Small intestine (tissue), 7 donors: Measurements from ENCODE around the gene MEGF8. TPM values are rescaled to one million over a fixed set of nuclear protein-coding genes. Genes with fewer than 3 reads are reported as not detected.

ENCODE experiments used
- DNase-seq, 2 donors: peaks; one replicate each; pipeline versions ENCODE4 v3.0.0 to v3.0.0-alpha.2; 2013
- FAIRE-seq: peaks from 2 replicates; lab custom pipeline; 2012; peaks lifted over from hg19 to GRCh38; lab: Jason Lieb, UNC
- H3K27ac ChIP-seq, 3 donors: one replicate each; pipeline ENCODE4 v1.5.1; 2013; ENCODE audit warnings: low read length in 2 of 3, mild to moderate bottlenecking in 2 of 3, control low read depth in 1 of 3, inconsistent platforms in 1 of 3, low read depth in 1 of 3, moderate library complexity in 1 of 3
- H3K27me3 ChIP-seq, 3 donors: one replicate each; pipeline ENCODE4 v1.6.1; 2013; ENCODE audit warnings: low read length in 3 of 3, inconsistent platforms in 1 of 3; ENCODE audit not compliant: control insufficient read depth in 3 of 3, insufficient read depth in 3 of 3
- H3K36me3 ChIP-seq, 3 donors: one replicate each; pipeline ENCODE4 v1.6.1; 2013; ENCODE audit warnings: low read length in 3 of 3, inconsistent platforms in 1 of 3, low read depth in 1 of 3, mild to moderate bottlenecking in 1 of 3, moderate library complexity in 1 of 3; ENCODE audit not compliant: control insufficient read depth in 3 of 3, insufficient read depth in 2 of 3
- H3K4me1 ChIP-seq, 3 donors: one replicate each; pipeline ENCODE4 v1.6.1; 2013; ENCODE audit warnings: low read length in 2 of 3, inconsistent platforms in 1 of 3, low read depth in 1 of 3, mild to moderate bottlenecking in 1 of 3, moderate library complexity in 1 of 3; ENCODE audit not compliant: control insufficient read depth in 3 of 3, insufficient read depth in 2 of 3
- H3K4me3 ChIP-seq, 3 donors: one replicate each; pipeline ENCODE4 v1.5.1; 2013; ENCODE audit warnings: low read length in 3 of 3, control low read depth in 1 of 3, inconsistent platforms in 1 of 3, low read depth in 1 of 3, mild to moderate bottlenecking in 1 of 3, moderate library complexity in 1 of 3
- H3K9me3 ChIP-seq, 2 donors: one replicate each; pipeline ENCODE4 v1.6.1; 2013; ENCODE audit warnings: low read depth in 1 of 2, low read length in 1 of 2; ENCODE audit not compliant: control insufficient read depth in 2 of 2, insufficient read depth in 1 of 2
- WGBS, 3 donors: extraction: QIAGEN DNeasy Blood & Tissue Kit; methylation state at CpG; one replicate each; pipeline ENCODE4 v1.1.7; 2013; 5-methylcytosine and 5-hydroxymethylcytosine counted together
- polyA plus RNA-seq, 4 donors: library from polyadenylated mRNA; stranded (reverse) in 3 of 4; unstranded in 1 of 4; fragments of 200-250 nt in 3 of 4; fragments of 120-200 nt in 1 of 4; gene quantifications; one replicate each; pipeline versions ENCODE4 v1.2.1 to v1.2.3, GENCODE V29; 2013
- donor health status: healthy with polysubstance abuse.
- donor health status: control.
- donor health status: control.
- donor health status: Bipolar disorder and iron deficiency.
- donor health status: healthy.

MEGF8 gene
- polyA plus RNA-seq, 4 donors = 2.4 to 26.7 (median 6.9) TPM

GRCh38 chr19:42396381-42397262, 71.2 kb downstream of the MEGF8 start:
- peaks cover 0 to 11% (median 0%) of the 10 kb centered on the region in 3 donors for H3K27me3 ChIP-seq
- FAIRE-seq (peak; percentile 30), DNase-seq (peak; percentile 98 to 99)
- peak overlapping the region; percentile 44 to 80 (median 71) for H3K27ac ChIP-seq
- peaks cover 5 to 16% (median 6%) of the 10 kb centered on the region in 3 donors for H3K4me1 ChIP-seq
- no peaks in the 10 kb centered on the region for H3K9me3 ChIP-seq
- H3K4me3 ChIP-seq = peak overlapping the region; percentile 5 to 57 (median 48)
- 1 to 3% (median 2%) methylated on average over 42 of the region's 42 CpGs for WGBS, 3 donors
- peaks cover 0 to 5% (median 0%) of the 10 kb centered on the region in 3 donors for H3K36me3 ChIP-seq

GRCh38 chr19:42397263-42398166, 72.1 kb downstream of the MEGF8 start:
- Histone ChIP-seq H3K27me3 (peaks cover 0 to 9% (median 0%) of the 10 kb centered on the region in 3 donors), H3K36me3 (peaks cover 0 to 7% (median 0%) of the 10 kb centered on the region in 3 donors), H3K4me1 (peaks cover 5 to 16% (median 6%) of the 10 kb centered on the region in 3 donors), H3K4me3 (peak overlapping the region; percentile 5 to 57 (median 48)), H3K27ac (peak overlapping the region; percentile 15 to 80 (median 27)), H3K9me3 (no peaks in the 10 kb centered on the region)
- FAIRE-seq (no peak), DNase-seq (no peak)
- WGBS, 3 donors = 23 to 24% (median 23%) methylated on average over 25 of the region's 25 CpGs

- Histone ChIP-seq H3K36me3 (peaks cover 0 to 21% (median 0%) of the 10 kb centered on the region in 3 donors), H3K27ac (no peak overlapping the region), H3K4me3 (no peak overlapping the region), H3K9me3 (no peaks in the 10 kb centered on the region), H3K27me3 (peaks cover 0 to 10% (median 0%) of the 10 kb centered on the region in 3 donors), H3K4me1 (peaks cover 5 to 16% (median 6%) of the 10 kb centered on the region in 3 donors)
- DNase-seq = no peak
- no peak for FAIRE-seq
- WGBS, 3 donors = 79 to 88% (median 87%) methylated on average over 1 of the region's 1 CpG
These were observed 75.0 kb downstream of the MEGF8 start for GRCh38 chr19:42400404-42400803.

- Histone ChIP-seq H3K9me3 (no peaks in the 10 kb centered on the region), H3K36me3 (peaks cover 0 to 33% (median 0%) of the 10 kb centered on the region in 3 donors), H3K27me3 (peaks cover 0 to 10% (median 0%) of the 10 kb centered on the region in 3 donors), H3K4me3 (peak overlapping the region in 2 of 3 donors; percentile 46 to 51), H3K4me1 (peaks cover 5 to 9% (median 6%) of the 10 kb centered on the region in 3 donors), H3K27ac (peak overlapping the region in 1 of 3 donors; percentile 55)
- DNase-seq = peak; percentile 50 to 83
- WGBS, 3 donors = 1 to 2% (median 1%) methylated on average over 72 to 80 of the region's 80 CpGs
- FAIRE-seq = no peak
These were observed 76.2 kb downstream of the MEGF8 start for GRCh38 chr19:42401365-42402303.

GRCh38 chr19:42402376-42403116, 77.1 kb downstream of the MEGF8 start:
- Histone ChIP-seq H3K9me3 (no peaks in the 10 kb centered on the region), H3K4me1 (peaks cover 4 to 6% (median 4%) of the 10 kb centered on the region in 3 donors), H3K36me3 (peaks cover 0 to 43% (median 0%) of the 10 kb centered on the region in 3 donors), H3K27ac (no peak overlapping the region), H3K27me3 (peaks cover 0 to 10% (median 0%) of the 10 kb centered on the region in 3 donors), H3K4me3 (peak overlapping the region in 1 of 3 donors; percentile 46)
- WGBS, 3 donors = 69 to 77% (median 73%) methylated on average over 34 of the region's 34 CpGs
- DNase-seq (no peak), FAIRE-seq (no peak)

GRCh38 chr19:42403586-42403985, 78.2 kb downstream of the MEGF8 start:
- Histone ChIP-seq H3K27me3 (peaks cover 0 to 10% (median 0%) of the 10 kb centered on the region in 3 donors), H3K36me3 (peaks cover 0 to 50% (median 0%) of the 10 kb centered on the region in 3 donors), H3K27ac (no peak overlapping the region), H3K4me1 (no peaks in the 10 kb centered on the region), H3K4me3 (no peak overlapping the region), H3K9me3 (no peaks in the 10 kb centered on the region)
- DNase-seq = no peak
- WGBS, 3 donors = 94 to 99% (median 95%) methylated on average over 10 of the region's 10 CpGs
- no peak for FAIRE-seq

- Histone ChIP-seq H3K36me3 (peaks cover 0 to 62% (median 0%) of the 10 kb centered on the region in 3 donors), H3K27ac (no peak overlapping the region), H3K9me3 (no peaks in the 10 kb centered on the region), H3K27me3 (peaks cover 0 to 7% (median 0%) of the 10 kb centered on the region in 3 donors), H3K4me3 (no peak overlapping the region), H3K4me1 (no peaks in the 10 kb centered on the region)
- DNase-seq (no peak), FAIRE-seq (no peak)
- WGBS, 3 donors = 95 to 96% (median 96%) methylated on average over 11 of the region's 11 CpGs
These were observed 80.7 kb downstream of the MEGF8 start for GRCh38 chr19:42406111-42406510.
